GM18858 (cell line): ENCODE results near the gene ITIH5.

Experiments used
- ATAC-seq: cut with Tn5 transposase; IDR thresholded peaks from one replicate; pipeline ENCODE4 v1.9.1; 2021; ENCODE audit not compliant: unreplicated experiment

The ITIH5 gene

DNA sequence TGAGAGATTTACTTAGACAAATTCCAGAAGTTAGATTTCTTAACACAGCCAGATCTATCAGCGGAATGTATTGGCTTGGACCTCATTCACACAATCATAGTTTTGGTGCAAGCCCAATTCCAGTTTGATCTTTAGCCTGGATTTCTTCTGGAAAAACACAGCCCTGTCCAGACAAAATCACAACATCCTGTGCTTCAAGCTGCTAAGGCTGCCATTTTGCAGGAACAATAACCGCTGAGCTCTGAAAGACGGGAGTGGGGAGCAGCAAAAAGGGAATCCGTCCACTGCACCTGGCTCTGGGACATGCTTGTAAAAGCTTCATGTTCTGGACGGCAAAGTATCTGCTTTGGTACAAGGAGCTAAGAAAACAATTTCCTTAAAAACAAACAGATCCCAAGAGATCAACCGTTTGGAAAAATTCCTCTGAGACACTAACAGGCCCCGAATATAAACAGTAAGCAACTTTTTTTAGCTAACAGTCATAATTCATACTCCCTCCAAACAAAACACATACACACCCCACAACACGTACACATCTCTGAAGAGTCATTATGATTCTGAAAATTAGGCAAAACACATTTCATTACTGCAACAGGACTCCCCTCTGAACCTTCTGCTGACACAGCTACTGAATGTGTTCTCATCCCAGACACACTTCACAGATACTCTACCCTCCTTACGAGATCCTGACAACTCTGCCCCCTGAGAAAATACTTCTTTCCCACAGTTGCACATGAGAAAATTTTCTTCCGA, 32.4 kb downstream of the ITIH5 start:
- no peak for ATAC-seq

GRCh38 chr10:7626283-7626682, 40.5 kb downstream of the ITIH5 start:
- no peak for ATAC-seq

GRCh38 chr10:7625836-7626235, 40.9 kb downstream of the ITIH5 start:
- no peak for ATAC-seq

DNA sequence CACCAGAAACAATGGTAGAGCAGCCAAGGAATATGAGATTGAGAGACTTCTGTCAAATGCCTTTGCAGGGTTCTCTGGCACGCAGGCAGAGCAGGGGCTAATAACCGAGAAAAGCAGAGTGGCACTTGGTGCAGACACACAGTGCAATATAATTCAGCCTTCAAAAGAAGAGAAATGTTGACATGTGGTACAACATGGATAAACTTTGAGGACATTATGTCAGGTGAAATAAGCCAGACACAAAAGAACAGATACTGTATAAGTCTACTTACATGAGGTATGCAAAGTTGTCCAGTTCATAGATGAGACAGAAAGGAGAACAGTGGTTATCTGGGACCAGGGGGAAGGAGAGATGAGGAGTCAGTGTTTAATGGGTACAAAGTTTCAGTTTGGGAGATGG, 41.8 kb downstream of the ITIH5 start:
- no peak for ATAC-seq

DNA sequence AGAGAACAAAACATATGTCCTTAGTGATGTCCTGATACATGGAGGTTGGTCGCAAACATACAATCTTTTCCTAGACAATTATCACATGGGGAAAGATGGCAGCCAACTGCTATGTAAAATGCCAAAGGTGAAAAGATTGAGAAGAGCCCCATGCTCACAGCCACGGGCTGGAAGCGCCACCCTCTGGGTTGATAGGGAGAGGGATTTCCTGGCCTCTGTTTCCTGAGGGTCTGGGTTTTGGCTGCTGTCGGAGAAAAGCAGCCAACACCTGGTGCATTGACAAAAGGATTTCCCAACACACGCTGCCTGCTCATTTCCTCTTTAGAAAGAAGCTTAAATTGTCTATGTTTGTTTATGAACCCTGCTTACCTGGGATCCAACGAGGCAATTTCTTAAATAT, 43.8 kb downstream of the ITIH5 start:
- ATAC-seq: no peak

- no peak for ATAC-seq
Measured at GRCh38 chr10:7618461-7618860, 48.3 kb downstream of the ITIH5 start.

DNA sequence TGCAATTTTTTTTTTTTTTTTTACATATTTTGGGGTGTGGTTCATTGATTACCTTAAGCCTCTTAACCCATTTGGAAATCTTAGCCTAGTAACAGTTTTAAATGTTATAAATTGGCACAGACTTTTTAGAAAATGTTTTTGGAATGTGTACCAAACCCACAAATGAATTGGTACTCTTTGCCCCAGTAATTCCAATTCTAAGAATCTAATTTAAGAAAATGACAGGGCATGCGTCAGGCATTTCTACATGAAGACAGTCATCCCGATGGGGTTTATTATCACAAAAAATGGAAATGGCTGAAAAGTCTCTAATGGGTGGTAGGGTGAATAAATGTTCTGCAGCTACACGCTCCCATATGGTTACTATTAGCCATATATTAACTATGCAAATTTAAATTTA, 54.9 kb downstream of the ITIH5 start:
- no peak for ATAC-seq

- no peak for ATAC-seq
Measured at GRCh38 chr10:7610651-7611389, 55.9 kb downstream of the ITIH5 start.

DNA sequence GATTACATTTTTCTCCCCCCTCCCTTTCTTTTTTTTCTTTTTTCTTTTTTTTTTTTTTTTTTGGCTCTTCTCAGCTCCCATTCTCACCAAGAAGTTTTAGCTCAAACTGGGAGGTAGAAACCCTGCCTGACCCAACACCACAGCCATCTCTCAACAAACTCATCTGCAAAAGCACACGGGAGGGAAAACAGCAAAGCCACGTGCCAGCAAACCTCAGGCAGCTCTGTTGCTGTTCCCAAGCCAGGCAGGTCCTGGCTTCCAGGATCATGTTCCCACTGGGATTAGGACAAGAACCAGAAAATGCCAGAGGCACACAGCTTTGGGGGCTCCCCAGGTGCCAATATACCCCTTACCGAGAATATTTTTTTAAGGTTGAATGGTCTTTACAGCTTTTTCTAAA, 56.7 kb downstream of the ITIH5 start:
- ATAC-seq: no peak

DNA sequence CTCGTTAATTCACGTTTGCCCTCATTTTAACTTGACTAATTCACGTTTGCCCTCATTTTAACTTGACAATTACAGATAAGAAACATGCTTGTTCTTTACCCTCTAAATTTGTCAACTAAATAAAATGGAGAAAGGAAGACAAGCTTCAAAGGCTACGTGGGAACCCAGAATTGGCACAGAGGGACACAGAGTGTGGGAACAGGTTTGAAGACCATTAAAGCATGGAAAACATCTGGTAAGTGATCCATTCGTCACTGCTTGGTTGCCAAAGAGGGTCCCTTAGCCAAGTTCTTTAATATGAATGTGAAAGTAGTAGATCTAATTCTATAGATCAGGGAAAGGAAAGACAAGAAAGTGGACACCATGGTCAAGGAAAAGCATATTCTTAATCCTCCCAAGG, 57.2 kb downstream of the ITIH5 start:
- no peak for ATAC-seq

DNA sequence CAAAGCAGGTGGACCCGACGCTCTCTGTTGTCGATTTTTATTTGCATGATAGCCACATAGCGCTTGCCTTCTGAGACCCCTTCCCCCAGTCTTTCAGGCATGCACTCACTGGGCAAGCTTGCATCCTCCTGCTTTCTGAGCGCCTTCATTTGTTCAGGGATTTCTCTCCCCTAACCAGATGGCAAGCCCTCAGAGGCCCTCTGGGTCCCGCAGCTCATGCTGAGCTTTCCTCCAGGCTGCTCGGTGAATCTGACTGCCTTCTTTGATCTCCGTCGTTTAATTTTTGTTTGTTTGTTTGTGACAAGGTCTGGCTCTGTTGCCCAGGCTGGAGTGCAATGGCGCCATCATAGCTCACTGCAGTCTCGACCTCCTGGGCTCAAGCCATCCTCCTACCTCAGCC, 58.8 kb downstream of the ITIH5 start:
- ATAC-seq: no peak

DNA sequence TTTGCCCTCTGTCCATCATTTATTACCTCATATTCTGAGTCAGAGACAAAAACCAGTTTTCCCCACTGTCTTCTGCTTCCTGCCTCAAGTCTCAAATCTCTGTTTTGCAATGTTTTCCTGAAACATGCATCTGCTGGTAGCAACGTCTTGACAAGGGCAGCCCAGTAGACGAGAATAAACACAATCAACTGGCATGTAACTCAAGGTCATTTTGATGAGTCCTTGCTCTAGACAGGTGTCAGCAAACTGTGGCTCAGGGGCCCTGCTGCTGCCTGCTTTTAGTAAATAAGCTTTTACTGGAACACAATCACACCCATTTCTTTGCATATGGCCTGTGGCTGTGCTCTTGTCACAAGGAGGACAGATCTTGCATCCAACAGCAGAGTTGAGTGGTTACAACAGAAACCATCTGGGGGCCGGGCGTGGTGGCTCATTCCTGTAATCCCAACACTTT, 59.8 kb downstream of the ITIH5 start:
- ATAC-seq: no peak

GRCh38 chr10:7605565-7606295, 61.0 kb downstream of the ITIH5 start:
- ATAC-seq: no peak

DNA sequence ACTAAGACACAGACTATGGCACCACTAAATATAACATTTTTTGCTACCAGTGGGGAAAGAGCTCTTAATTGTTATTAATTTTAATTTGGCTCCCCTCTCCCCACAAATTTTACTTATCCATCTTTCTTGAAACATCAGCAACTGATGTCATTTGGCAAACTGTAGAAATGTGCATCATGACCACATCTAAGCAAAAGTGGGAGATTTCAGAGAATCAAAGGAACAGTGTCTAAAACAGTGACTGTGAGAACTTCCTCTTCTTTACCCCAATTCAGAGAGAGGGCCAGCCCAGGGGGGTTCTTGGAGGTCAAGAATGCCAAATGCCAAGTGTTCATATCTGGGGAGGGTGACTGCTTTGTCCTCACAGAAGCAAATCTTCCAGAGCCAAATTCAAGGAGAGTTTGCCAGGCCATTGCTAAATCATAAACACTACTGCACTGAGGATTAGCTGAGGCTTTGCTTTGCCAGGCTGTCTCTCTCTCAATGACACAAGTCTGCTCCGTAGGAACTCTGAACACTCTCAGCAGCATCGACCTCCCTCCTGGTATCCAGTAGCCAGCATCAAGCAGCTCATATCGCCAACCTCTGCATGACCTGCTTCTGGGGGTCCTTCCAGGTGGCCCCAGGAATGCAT, 65.6 kb downstream of the ITIH5 start:
- no peak for ATAC-seq

DNA sequence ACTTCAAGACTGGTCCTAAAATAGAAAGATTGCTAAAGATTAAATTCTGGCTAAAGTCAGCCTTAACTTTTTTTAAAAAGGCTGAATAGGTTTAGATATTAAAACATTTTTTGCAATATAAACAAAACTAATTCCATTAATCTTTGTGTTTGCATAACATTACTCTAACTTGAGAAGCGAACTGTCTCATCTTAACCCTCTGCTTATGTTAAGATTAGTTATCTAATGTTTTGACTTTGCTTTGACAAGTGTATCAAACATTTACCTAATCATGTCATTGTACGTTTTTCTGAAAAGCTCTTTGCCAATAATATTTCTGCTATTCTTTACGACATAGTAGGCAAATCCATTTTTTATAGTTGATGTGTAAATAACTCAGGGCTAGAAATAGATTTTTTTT, 68.0 kb downstream of the ITIH5 start:
- ATAC-seq: no peak

DNA sequence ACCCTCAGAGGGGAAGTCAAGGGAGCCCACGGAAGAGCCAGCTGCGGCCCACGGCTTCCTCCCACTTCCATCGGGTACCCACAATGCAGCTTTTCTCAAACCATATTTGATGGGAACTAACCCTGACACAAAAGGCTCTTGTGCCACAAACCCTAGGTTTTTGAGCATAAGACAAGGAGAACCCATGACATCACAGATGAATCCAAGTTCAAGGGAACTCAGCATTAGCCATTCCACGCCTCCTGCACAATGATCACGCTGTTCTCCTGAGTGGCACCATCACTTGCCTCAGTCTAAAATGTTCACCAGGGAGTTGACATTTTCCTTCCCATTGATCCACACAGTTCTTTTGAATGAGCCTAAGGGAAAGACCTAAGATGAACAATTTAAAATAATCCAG, 70.4 kb downstream of the ITIH5 start:
- ATAC-seq: no peak

GRCh38 chr10:7593905-7594304, 72.9 kb downstream of the ITIH5 start:
- ATAC-seq: no peak

- ATAC-seq: no peak
Measured at GRCh38 chr10:7593063-7593462, 73.7 kb downstream of the ITIH5 start.

DNA sequence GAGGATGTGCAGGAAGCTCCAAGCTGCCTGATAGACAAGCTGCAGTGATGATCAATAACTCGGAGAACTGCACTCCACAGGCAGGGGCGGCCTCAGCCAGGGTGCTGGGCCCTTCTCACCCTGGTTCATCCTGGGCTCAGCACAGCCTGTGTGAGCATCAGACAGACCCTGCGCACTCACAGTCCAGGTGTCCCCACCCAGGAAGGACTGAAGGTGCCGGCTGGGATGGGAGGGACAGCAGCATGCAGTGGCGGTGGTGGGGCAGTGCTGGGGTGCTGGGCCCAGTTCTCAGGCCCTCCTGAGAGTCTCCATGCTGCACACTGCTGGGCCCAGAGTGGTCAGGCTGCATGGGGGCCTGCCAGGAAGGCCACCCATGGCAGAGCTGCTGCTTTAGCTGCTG, 74.1 kb downstream of the ITIH5 start:
- ATAC-seq: no peak

DNA sequence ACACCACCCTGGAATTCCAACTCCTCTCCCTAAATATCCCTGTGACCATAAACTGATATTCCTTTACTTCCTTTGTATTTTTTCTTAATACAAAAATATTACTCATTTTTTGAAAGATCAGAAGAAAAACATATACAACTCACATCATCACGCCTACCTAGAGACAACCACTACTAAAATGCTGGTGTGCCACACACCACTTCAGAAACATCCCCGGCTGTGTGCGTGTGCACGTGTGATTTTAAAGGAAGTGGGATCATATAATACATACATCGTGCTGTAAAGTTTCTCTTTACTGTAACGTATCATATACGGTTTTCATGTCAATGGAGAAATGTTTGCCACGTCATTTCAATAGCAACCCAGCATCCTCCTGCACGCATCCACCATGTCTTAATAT, 76.5 kb downstream of the ITIH5 start:
- no peak for ATAC-seq

GRCh38 chr10:7589748-7590147, 77.0 kb downstream of the ITIH5 start:
- ATAC-seq: no peak

- ATAC-seq: no peak
Measured at GRCh38 chr10:7587865-7588188, 78.9 kb downstream of the ITIH5 start.
